Stimulated activated CD4-positive, alpha-beta T cell treated with anti-CD3 and anti-CD28 coated beads, Interleukin-1b, Interleukin-23, amount 100 ng/mL, for 48 hours (primary cell): ENCODE results near the gene SC5D.

ENCODE experiments used
- DNase-seq: peaks from one replicate; pipeline ENCODE4 v3.0.0-alpha.2; 2020

The SC5D gene

GRCh38 chr11:121330614-121331435 is 38.3 kb downstream of the SC5D start:
- DNase-seq = no peak

- no peak for DNase-seq
Observed at GRCh38 chr11:121334973-121335710, 42.6 kb downstream of the SC5D start.

- DNase-seq = no peak
Observed at GRCh38 chr11:121336279-121336937, 43.8 kb downstream of the SC5D start.

GRCh38 chr11:121337078-121337477 is 44.5 kb downstream of the SC5D start:
- DNase-seq = peak; percentile 8

- DNase-seq = no peak
Observed at GRCh38 chr11:121337740-121338272, 45.2 kb downstream of the SC5D start.

- no peak for DNase-seq
Observed at GRCh38 chr11:121338536-121338935, 46.0 kb downstream of the SC5D start.

GRCh38 chr11:121340032-121340580 is 47.5 kb downstream of the SC5D start:
- DNase-seq = no peak

GRCh38 chr11:121341609-121342008 is 49.0 kb downstream of the SC5D start:
- peak; percentile 24 for DNase-seq

- no peak for DNase-seq
Observed at GRCh38 chr11:121344824-121345223, 52.3 kb downstream of the SC5D start.

GRCh38 chr11:121347094-121347493 is 54.5 kb downstream of the SC5D start:
- no peak for DNase-seq

- no peak for DNase-seq
Observed at GRCh38 chr11:121347813-121348212, 55.2 kb downstream of the SC5D start.

- DNase-seq = no peak
Observed at GRCh38 chr11:121348220-121348875, 55.8 kb downstream of the SC5D start.

GRCh38 chr11:121349790-121350189 is 57.2 kb downstream of the SC5D start:
- no peak for DNase-seq

- no peak for DNase-seq
Observed at GRCh38 chr11:121350314-121351082, 57.9 kb downstream of the SC5D start.

- DNase-seq = no peak
Observed at GRCh38 chr11:121351083-121351630, 58.6 kb downstream of the SC5D start.

- no peak for DNase-seq
Observed at GRCh38 chr11:121352251-121352891, 59.8 kb downstream of the SC5D start.

GRCh38 chr11:121354192-121354591 is 61.6 kb downstream of the SC5D start:
- no peak for DNase-seq

- no peak for DNase-seq
Observed at GRCh38 chr11:121356357-121356756, 63.8 kb downstream of the SC5D start.
